ENCODE results near the gene ADAM15.

ADAM15 gene

GRCh38 chr1:155011437-155012025, 39.6 kb upstream of the ADAM15 start:
- no peak for DNase-seq (ENCODE audit: low spot score)

- DNase-seq (ENCODE audit: low spot score): peak; percentile 88
Measured at GRCh38 chr1:155012026-155012546, 39.0 kb upstream of the ADAM15 start.

GRCh38 chr1:155012776-155013602, 38.1 kb upstream of the ADAM15 start:
- DNase-seq (ENCODE audit: low spot score): no peak

- DNase-seq (ENCODE audit: low spot score): no peak
Measured at GRCh38 chr1:155013632-155014031, 37.5 kb upstream of the ADAM15 start.

- no peak for DNase-seq (ENCODE audit: low spot score)
Measured at GRCh38 chr1:155014709-155015508, 36.2 kb upstream of the ADAM15 start.

GRCh38 chr1:155015527-155016230, 35.4 kb upstream of the ADAM15 start:
- no peak for DNase-seq (ENCODE audit: low spot score)

GRCh38 chr1:155016231-155016831, 34.8 kb upstream of the ADAM15 start:
- no peak for DNase-seq (ENCODE audit: low spot score)

GRCh38 chr1:155017041-155017945, 33.8 kb upstream of the ADAM15 start:
- DNase-seq (ENCODE audit: low spot score): peak; percentile 97

GRCh38 chr1:155017946-155018316, 33.2 kb upstream of the ADAM15 start:
- no peak for DNase-seq (ENCODE audit: low spot score)

GRCh38 chr1:155018617-155019348, 32.3 kb upstream of the ADAM15 start:
- DNase-seq (ENCODE audit: low spot score): no peak

GRCh38 chr1:155019377-155020245, 31.5 kb upstream of the ADAM15 start:
- no peak for DNase-seq (ENCODE audit: low spot score)

GRCh38 chr1:155022136-155022926, 28.8 kb upstream of the ADAM15 start:
- no peak for DNase-seq (ENCODE audit: low spot score)

- no peak for DNase-seq (ENCODE audit: low spot score)
Measured at GRCh38 chr1:155022927-155023236, 28.2 kb upstream of the ADAM15 start.

- DNase-seq (ENCODE audit: low spot score): no peak
Measured at GRCh38 chr1:155023627-155024026, 27.5 kb upstream of the ADAM15 start.

- no peak for DNase-seq (ENCODE audit: low spot score)
Measured at GRCh38 chr1:155024315-155024714, 26.8 kb upstream of the ADAM15 start.

- DNase-seq (ENCODE audit: low spot score): no peak
Measured at GRCh38 chr1:155026154-155026553, 25.0 kb upstream of the ADAM15 start.

GRCh38 chr1:155026588-155026987, 24.5 kb upstream of the ADAM15 start:
- DNase-seq (ENCODE audit: low spot score): no peak
